Measurements from ENCODE around the gene USP22. TPM values are rescaled to one million over a fixed set of nuclear protein-coding genes. Genes with fewer than 3 reads are reported as not detected.

USP22 gene
- total and polyA plus RNA-seq, 2 of the 4 experiments (the other 2 are of a cell fraction): 161 to 319 TPM

DNA sequence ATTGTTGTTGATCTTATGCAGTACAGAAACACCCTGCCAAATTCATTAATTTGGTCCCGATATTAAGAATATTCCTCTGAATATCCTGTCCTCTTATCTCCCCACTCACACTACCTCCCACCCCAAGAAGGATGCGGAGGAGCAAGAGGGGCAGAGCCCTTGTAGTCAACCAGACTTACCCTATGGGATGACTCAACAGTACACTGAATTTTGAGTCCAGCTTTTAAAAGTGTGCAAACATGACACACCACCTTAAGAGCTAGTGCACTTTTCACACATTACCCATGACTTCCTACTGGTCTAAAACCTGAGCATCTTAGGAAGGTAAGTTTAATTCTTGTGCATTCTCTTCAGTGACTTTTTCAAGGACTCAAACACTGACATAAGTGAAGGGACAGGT is 9.5 kb downstream of the USP22 start:
- TF ChIP-seq SMC3 (IDR thresholded peaks at IDR 0.05; ENCODE audit: low read depth, low read length) (no peak), MAFK (IDR thresholded peaks at IDR 0.05; ENCODE audit: low read depth, low read length) (no peak), FOS (IDR thresholded peaks at IDR 0.05; ENCODE audit: low read depth, low read length) (no peak), NFE2L2 (IDR thresholded peaks at IDR 0.05; ENCODE audit: low read depth, low read length) (no peak), RFX5 (IDR thresholded peaks at IDR 0.05; ENCODE audit: low read depth, low read length) (no peak), RAD21 (IDR thresholded peaks at IDR 0.05; ENCODE audit: low read length) (no peak), CHD1 (IDR thresholded peaks at IDR 0.05; ENCODE audit: low read depth, low read length) (no peak), BHLHE40 (IDR thresholded peaks at IDR 0.05; ENCODE audit: low read depth, low read length) (no peak), MAZ (IDR thresholded peaks at IDR 0.05; ENCODE audit: borderline replicate concordance, low read depth, low read length) (no peak), RCOR1 (IDR thresholded peaks at IDR 0.05; ENCODE audit: insufficient replicate concordance, low read length) (no peak), MXI1 (IDR thresholded peaks at IDR 0.05; ENCODE audit: borderline replicate concordance, low read depth, low read length) (no peak)
- TF ChIP-seq, protein P1, sequence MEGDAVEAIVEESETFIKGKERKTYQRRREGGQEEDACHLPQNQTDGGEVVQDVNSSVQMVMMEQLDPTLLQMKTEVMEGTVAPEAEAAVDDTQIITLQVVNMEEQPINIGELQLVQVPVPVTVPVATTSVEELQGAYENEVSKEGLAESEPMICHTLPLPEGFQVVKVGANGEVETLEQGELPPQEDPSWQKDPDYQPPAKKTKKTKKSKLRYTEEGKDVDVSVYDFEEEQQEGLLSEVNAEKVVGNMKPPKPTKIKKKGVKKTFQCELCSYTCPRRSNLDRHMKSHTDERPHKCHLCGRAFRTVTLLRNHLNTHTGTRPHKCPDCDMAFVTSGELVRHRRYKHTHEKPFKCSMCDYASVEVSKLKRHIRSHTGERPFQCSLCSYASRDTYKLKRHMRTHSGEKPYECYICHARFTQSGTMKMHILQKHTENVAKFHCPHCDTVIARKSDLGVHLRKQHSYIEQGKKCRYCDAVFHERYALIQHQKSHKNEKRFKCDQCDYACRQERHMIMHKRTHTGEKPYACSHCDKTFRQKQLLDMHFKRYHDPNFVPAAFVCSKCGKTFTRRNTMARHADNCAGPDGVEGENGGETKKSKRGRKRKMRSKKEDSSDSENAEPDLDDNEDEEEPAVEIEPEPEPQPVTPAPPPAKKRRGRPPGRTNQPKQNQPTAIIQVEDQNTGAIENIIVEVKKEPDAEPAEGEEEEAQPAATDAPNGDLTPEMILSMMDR (conservative IDR thresholded peaks at IDR 0.05; ENCODE audit: low read depth, low read length): no peak
- TF ChIP-seq, protein P2, sequence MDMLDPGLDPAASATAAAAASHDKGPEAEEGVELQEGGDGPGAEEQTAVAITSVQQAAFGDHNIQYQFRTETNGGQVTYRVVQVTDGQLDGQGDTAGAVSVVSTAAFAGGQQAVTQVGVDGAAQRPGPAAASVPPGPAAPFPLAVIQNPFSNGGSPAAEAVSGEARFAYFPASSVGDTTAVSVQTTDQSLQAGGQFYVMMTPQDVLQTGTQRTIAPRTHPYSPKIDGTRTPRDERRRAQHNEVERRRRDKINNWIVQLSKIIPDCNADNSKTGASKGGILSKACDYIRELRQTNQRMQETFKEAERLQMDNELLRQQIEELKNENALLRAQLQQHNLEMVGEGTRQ (IDR thresholded peaks at IDR 0.05; ENCODE audit: low read depth, low read length): no peak
- TF ChIP-seq, protein P3, sequence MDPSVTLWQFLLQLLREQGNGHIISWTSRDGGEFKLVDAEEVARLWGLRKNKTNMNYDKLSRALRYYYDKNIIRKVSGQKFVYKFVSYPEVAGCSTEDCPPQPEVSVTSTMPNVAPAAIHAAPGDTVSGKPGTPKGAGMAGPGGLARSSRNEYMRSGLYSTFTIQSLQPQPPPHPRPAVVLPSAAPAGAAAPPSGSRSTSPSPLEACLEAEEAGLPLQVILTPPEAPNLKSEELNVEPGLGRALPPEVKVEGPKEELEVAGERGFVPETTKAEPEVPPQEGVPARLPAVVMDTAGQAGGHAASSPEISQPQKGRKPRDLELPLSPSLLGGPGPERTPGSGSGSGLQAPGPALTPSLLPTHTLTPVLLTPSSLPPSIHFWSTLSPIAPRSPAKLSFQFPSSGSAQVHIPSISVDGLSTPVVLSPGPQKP (IDR thresholded peaks at IDR 0.05; ENCODE audit: borderline replicate concordance, low read depth, low read length): no peak
- H4K20me1 ChIP-seq (ENCODE audit: insufficient read depth, low read length): peaks cover 100% of the 10 kb centered on the region
- peak overlapping the region; percentile 29; the same call in 1 of the 2 replicates for H3K4me2 ChIP-seq (ENCODE audit: low read depth, low read length)
- no peak overlapping the region for H3K14ac ChIP-seq (replicated peaks; ENCODE audit: low read depth, low read length)
- no peak overlapping the region for H3K56ac ChIP-seq (ENCODE audit: extremely low read depth, insufficient read depth, low read length)
- peaks cover 8% of the 10 kb centered on the region for H3K36me3 ChIP-seq (ENCODE audit: control insufficient read depth, insufficient read depth, low read length)
- no peak overlapping the region for H4K8ac ChIP-seq (ENCODE audit: low read depth in 2 of 2, low read length in 2 of 2)
- H2BK5ac ChIP-seq (ENCODE audit: low read depth, low read length, poor library complexity, severe bottlenecking): no peak overlapping the region
- no peak overlapping the region for H2AK9ac ChIP-seq (replicated peaks; ENCODE audit: low read depth, low read length, poor library complexity)
- H3K4me1 ChIP-seq (ENCODE audit: control insufficient read depth, insufficient read depth, low read length): peaks cover 36% of the 10 kb centered on the region
- H3K79me1 ChIP-seq (ENCODE audit: low read depth in 1 of 2, low read length in 2 of 2): peaks cover 0 to 70% of the 10 kb centered on the region in 2 experiments; a peak in 2 of 4 replicates
- no peak overlapping the region for H2AK5ac ChIP-seq (ENCODE audit: low read depth, low read length)
- CTCF ChIA-PET: interaction anchor here (0.6 to 1.2 kb wide), 3 partner anchors 10 to 1030 kb away, joined by 3 to 7 read pairs (median 3); no protein-coding TSS in a partner anchor
- H3K27ac ChIP-seq (ENCODE audit: insufficient read depth, low read length): no peak overlapping the region
- WGBS, 2 experiments (ENCODE audit: extremely low coverage in 2 of 2, insufficient read length in 1 of 2): no CpG with 5 or more reads among the region's 2 CpGs
- no peaks in the 10 kb centered on the region for H3K27me3 ChIP-seq (ENCODE audit: control insufficient read depth, insufficient read depth, low read length)
- no peak overlapping the region for H3K23ac ChIP-seq (ENCODE audit: low read depth, low read length)
- no peak overlapping the region for H2BK20ac ChIP-seq (ENCODE audit: low read depth, low read length)
- no peak overlapping the region for H3K18ac ChIP-seq (ENCODE audit: low read depth, low read length)
- H3K9me3 ChIP-seq (ENCODE audit: control insufficient read depth, insufficient read depth, low read length): no peaks in the 10 kb centered on the region
- no peak overlapping the region for H2BK120ac ChIP-seq (ENCODE audit: low read depth, low read length)
- H3K9ac ChIP-seq (ENCODE audit: low read depth, low read length): no peak overlapping the region
- no peak overlapping the region for H2BK15ac ChIP-seq (ENCODE audit: low read depth, low read length)
- POLR2A ChIA-PET (ENCODE audit: unreplicated experiment): interaction anchor here (1.0 kb wide), 1 partner anchor 10 kb away, joined by 5 read pairs; the partner anchor contains the start of gene USP22
- ATAC-seq (ENCODE audit: low read depth): peak; percentile 10; the same call in 1 of the 2 replicates
- intact Hi-C loops (cut with micrococcal nuclease) (no loop called here), in situ Hi-C loops (cut with MboI; ENCODE audit: low sequenced_read_pairs) (no loop called here), dilution Hi-C loops (cut with HindIII; ENCODE audit: low sequenced_read_pairs, unreplicated experiment) (no loop called here)
- H3K9me1 ChIP-seq (ENCODE audit: insufficient read depth, low read length): peaks cover 56% of the 10 kb centered on the region
- no peak overlapping the region for H4K91ac ChIP-seq (ENCODE audit: insufficient read depth, low read depth, low read length)
- no peak overlapping the region for H2AFZ ChIP-seq (replicated peaks; ENCODE audit: low read length, poor library complexity)
- no peak overlapping the region for H3K4me3 ChIP-seq (ENCODE audit: insufficient read depth, low read depth, low read length)
- peak; percentile 48 for DNase-seq
- H4K5ac ChIP-seq (ENCODE audit: low read depth, low read length): no peak overlapping the region
- no peak overlapping the region for H3K4ac ChIP-seq (ENCODE audit: low read depth, low read length)
- BruUV-seq (replicated peaks): no TSS peak
